Nucleus accumbens (tissue), 56 donors: Measurements from ENCODE around the gene MGAM2.

Source experiments
- DNase-seq, 56 donors: peaks; one replicate each; lab custom pipeline; 2025; lab: John Stamatoyannopoulos, UW

The MGAM2 gene

DNA sequence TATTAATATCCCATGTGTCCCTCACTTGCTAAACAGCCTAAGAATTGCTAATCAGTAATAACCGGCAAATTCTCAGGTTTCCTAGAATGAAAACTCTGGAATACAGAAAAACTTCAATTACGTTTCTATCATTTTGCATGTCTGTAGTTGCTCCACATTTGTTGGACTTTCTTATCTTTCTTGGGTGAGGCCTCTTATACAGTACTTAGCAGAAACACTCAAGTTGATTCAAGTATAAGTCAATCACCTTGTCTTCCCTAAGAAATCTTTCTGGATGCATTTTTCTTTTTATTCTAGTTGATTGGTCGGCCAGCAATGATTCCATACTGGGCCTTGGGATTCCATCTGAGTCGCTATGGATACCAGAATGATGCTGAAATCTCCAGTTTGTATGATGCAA lies 61.4 kb downstream of the MGAM2 start:
- no peak for DNase-seq

DNA sequence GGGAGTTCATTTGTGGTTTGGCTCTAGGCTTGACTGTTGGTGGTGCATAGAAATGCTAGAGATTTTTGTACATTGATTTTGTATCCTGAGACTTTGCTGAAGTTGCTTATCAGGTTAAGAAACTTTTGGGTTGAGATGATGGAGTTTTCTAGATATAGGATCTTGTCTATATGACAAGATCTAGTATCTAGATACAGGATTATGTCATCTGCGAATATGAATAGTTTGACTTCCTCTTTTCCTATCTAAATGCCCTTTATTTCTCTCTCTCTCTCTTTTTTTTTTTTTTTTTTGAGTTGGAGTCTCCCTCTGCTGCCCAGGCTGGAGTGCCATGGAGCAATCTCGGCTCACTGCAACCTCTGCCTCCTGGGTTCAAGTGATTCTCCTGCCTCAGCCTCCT lies 62.9 kb downstream of the MGAM2 start:
- no peak for DNase-seq

DNA sequence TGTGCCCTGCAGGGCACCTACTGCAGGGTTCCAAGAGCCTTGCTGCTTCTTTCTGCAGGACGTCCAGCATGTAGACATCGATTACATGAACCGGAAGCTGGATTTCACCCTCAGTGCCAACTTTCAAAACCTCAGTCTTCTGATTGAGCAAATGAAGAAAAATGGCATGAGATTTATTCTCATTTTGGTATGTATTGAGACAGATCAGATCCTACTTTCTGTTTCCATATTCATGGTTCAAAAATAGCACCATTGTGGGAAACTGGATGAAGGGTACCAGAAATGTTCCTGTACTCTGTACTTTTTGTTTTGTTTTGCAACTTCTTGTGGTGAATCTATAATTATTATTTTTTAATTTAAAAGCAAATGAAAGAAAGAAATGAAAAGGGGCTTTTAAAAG lies 64.1 kb downstream of the MGAM2 start:
- DNase-seq: no peak

GRCh38 chr7:142176901-142177300 lies 65.4 kb downstream of the MGAM2 start:
- DNase-seq: no peak

- no peak for DNase-seq
Observed at GRCh38 chr7:142177869-142178268, 66.4 kb downstream of the MGAM2 start.

DNA sequence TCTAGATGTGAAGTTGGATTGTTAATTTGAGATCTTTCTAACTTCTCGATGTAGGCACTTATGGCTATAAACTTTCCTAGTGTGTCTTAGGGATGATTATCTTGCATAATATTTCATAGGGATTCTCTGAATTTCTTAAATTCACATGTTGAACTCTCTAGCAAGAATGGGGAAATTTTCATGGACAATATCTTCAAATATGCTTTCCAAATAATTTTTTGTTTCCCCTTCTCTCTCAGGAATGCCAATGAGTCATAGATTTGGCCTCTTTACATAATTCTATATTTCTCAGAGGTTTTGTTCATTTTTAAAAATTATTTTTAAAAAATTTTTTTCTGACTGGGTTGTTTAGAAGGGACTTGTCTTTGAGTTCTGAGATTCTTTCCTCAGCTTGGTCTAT lies 68.9 kb downstream of the MGAM2 start:
- no peak for DNase-seq

DNA sequence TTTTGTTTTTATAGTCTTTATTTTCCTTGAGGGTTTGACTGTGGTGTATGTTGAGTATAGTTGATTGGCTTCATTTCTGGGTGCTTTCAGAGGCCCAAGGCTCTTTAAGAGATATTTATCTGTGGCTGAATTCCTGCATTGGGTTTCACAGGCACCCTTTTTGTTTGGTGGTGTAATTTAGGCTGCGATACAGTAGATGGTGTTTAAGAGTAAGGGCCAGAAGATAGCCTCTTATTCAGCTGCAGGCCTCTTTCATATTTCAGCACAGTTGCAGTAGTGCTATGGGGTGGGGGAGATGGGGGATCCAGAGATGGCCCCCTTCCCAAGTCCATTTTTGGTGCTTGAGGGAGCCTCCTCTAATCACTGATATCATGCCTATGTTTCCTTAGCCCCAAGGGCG lies 69.7 kb downstream of the MGAM2 start:
- no peak for DNase-seq

DNA sequence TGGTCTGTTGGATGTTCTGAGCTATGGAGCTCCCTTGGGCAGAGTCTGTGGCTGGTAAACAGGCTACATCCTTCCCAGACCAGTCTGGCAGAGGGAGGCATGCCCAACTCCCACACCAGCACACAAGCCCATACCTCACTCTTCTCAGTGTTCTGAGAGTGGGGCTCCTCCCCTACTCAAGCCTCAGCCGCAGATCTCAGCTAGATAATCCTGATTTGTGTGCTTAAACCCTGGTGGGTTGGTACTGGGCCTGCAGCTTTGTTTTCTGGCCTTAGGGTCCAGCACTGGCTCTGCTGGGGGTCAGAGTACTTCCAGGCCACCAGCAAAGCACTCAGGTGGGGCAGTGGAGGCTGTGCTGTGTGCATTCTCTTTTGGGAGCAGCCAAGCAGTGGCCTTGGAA lies 70.4 kb downstream of the MGAM2 start:
- no peak for DNase-seq

- no peak for DNase-seq
Observed at GRCh38 chr7:142185069-142185468, 73.6 kb downstream of the MGAM2 start.

- no peak for DNase-seq
Observed at GRCh38 chr7:142185801-142186200, 74.3 kb downstream of the MGAM2 start.

DNA sequence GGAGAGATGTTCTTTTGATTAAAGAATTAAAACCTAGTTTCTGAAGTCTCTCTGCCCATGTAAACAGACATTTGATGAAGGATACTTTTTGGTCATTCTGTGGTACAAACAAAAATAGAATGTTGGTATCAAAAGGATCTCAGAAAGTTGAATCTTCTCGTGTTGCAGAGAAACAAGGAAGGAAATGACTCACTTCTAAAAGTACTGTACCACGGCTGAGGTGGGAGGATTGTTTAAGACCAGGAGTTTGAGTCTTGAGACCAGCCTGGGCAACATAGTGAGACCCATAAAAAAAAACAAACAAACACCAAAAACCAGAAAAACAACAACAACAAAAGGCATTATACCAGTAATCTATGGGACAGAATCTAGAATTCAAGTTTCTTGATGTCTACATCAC lies 76.6 kb downstream of the MGAM2 start:
- DNase-seq: no peak

GRCh38 chr7:142188846-142189245 lies 77.3 kb downstream of the MGAM2 start:
- no peak for DNase-seq

- DNase-seq: no peak
Observed at GRCh38 chr7:142194201-142194600, 82.7 kb downstream of the MGAM2 start.

DNA sequence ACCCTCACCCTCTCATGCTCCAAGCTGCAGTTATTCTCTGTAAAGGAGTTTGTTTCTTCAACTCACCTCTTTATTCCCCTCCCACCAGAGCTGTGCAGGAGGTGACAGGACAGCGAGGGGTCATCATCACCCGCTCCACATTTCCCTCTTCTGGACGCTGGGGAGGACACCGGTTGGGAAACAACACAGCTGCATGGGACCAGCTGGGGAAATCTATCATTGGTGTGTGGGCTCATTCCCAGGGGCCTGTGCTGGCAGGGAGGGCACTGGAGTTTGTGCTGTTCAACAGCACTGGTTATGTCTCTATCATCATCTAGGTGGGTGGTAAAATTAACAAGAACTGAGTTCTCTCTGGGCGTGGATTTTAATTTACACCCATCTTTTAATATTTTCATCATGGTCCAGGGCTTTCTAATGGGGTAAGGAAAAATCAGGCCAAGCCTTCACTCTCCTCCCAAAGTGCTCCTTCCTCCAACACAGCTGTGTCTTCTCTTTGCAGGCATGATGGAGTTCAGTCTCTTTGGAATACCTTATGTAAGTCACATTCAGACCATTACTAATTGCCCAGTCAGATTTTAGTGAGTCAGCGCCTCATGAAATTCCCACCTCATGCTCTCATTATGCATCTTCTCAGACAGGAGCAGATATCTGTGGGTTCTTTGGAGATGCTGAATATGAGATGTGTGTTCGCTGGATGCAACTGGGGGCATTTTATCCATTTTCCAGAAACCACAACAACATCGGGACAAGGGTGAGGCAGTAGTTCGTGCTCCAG lies 84.7 kb downstream of the MGAM2 start:
- DNase-seq: no peak

- DNase-seq: no peak
Observed at GRCh38 chr7:142200206-142200605, 88.7 kb downstream of the MGAM2 start.

DNA sequence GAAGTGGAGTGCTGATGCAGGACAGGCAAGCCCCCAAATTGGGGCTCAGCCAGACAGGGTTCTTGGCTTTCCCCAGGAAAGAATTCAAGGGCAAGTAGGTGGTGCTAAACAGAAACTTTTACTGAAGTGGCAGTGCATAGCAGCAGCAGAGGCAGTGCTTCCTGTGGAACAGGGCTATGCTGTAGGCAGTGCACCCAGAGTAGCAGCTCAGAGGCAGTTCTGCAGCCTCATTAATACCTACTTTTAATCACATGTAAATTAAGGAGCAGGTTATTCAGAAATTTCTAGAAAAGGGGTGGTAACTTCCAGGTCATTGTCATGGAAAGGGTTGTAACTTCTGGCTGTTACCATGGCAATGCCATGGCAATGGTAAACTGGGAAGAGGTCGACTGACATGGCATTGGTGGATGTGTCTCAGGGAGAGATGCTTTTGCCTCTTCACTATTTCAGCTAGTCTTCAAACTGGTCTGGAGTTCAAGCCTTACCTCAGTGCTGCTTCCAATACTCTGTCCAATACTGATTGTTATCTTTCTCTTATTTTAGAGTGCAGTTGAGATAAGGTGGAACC lies 117.1 kb downstream of the MGAM2 start:
- no peak for DNase-seq

GRCh38 chr7:142231716-142232115 lies 120.2 kb downstream of the MGAM2 start:
- no peak for DNase-seq

DNA sequence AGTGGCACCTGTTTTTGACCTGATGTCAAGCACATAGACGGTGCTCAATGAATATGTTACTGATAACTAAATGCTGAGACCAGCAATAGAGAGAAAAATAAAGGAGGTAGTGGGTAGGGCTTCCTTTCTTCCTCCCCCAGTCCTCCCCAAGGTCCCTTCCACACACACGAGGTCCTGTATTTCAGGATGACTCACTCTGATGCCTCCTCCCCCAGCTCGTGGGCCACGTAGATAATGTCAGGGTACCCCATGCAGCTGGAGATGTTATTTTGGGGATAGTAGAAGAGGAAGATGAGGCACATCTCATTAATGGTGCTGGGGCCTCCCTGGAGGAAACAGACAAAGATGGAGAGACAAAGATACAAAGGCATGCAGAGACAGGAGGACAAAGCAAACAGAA lies 129.0 kb downstream of the MGAM2 start:
- no peak for DNase-seq

DNA sequence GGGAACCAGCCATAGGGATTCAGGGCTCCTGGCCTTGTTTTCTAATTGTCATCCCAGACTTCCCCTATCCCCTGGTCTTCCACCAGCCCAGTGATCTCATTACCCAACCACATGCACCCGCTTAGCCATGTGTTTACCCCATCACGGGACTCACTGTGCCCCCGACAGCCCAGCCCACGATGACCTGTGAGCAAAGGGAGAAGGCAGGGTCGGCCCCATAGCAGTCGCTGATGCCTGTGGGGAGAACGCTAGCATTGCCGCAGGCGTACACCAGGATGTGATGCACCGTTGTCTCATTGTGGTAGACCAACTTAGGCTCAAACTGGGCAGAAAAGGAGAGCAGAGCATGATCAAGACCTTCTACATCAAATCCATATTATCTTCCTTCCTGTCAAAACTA lies 132.3 kb downstream of the MGAM2 start:
- no peak for DNase-seq

GRCh38 chr7:142248166-142249160 lies 136.9 kb downstream of the MGAM2 start:
- no peak for DNase-seq

DNA sequence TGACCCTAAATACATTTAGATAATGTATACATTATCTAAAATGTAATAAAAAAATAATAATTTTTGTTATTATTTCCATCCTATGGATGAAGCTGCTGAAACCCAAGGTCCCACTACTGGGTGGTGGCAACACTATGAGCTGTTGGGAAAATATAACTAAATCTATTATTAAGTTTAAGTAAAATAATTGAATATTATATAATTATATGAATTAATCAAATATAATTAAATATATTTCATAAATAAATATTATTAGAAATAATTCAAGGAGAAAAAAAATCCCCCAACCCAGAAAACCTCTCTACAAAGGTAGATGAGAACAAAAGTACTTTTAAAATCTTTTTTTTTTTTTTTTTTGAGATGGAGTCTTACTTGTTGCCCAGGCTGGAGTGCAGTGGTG lies 138.4 kb downstream of the MGAM2 start:
- DNase-seq: no peak
